Measurements from ENCODE around the gene NXT1.

- TF ChIP-seq POLR2A (IDR thresholded peaks at IDR 0.05; ENCODE audit: low read depth, low read length) = no peak
- no peak for TF ChIP-seq FOS (IDR thresholded peaks at IDR 0.05; ENCODE audit: low read depth, low read length)
- no peak for TF ChIP-seq RCOR1 (IDR thresholded peaks at IDR 0.05; ENCODE audit: insufficient replicate concordance, low read length)
- TF ChIP-seq CEBPB (IDR thresholded peaks at IDR 0.05; ENCODE audit: low read depth, low read length) = no peak
- TF ChIP-seq USF2 (IDR thresholded peaks at IDR 0.05; ENCODE audit: low read depth, low read length) = no peak
- no peak for TF ChIP-seq CTCF (conservative IDR thresholded peaks at IDR 0.05; ENCODE audit: low read depth, low read length)
Measured at GRCh38 chr20:23315099-23315498, 35.5 kb upstream of the NXT1 start.

Measured in IMR-90 (cell line).